HepG2 (cell line): ENCODE measurements around the gene MDFI. TPM values are rescaled to one million over a fixed set of nuclear protein-coding genes. Genes with fewer than 3 reads are reported as not detected.

Source experiments
- ATAC-seq: fragments of 200-7000 bp; cut with Tn5 transposase; 3 replicates; pipeline ENCODE4 v1.9.1; 2020; ENCODE audit warnings: mild to moderate bottlenecking, moderate library complexity
- BruUV-seq: library from RNA; stranded (reverse); fragments of 400-500 nt; replicated peaks from 2 replicates; lab custom pipeline; 2021; lab: Mats Ljungman, UMichigan
- CTCF ChIA-PET: fragments of 300-600 bp; formaldehyde crosslinking; extraction: SDS; loops from one replicate; lab custom pipeline; 2021; ENCODE audit warnings: low total read pairs, inconsistent platforms, low intra/inter-chr PET ratio; lab: Yijun Ruan, JAX
- POLR2A ChIA-PET: fragments of 350-600 bp; sonication (Branson Sonifier 250); formaldehyde crosslinking; loops from one replicate; lab custom pipeline; 2020; ENCODE audit warnings: antibody characterized with exemption, inconsistent platforms; lab: Yijun Ruan, JAX
- DNase-seq: peaks from one replicate; pipeline ENCODE4 v3.0.0-alpha.2; 2015; ENCODE audit warnings: low spot score
- FAIRE-seq: peaks from 3 replicates; lab custom pipeline; 2011; peaks lifted over from hg19 to GRCh38; lab: Jason Lieb, UNC
- H2AFZ ChIP-seq: one replicate; pipeline ENCODE4 v1.6.1; 2011; ENCODE audit warnings: low read length, inconsistent platforms
- H3K27ac ChIP-seq: fragments of 300-600 bp; 3 replicates; pipeline ENCODE4 v1.8.0; 2011; ENCODE audit warnings: mixed run types, mild to moderate bottlenecking, mixed read lengths, low read length, inconsistent platforms; ENCODE audit not compliant: insufficient read depth; ENCODE audit errors: extremely low read length
- H3K27me3 ChIP-seq, 2 experiments: fragments of 200-600 bp in 1 of 2; 2 replicates in 1 of 2; 3 replicates in 1 of 2; pipeline versions ENCODE4 v1.6.0 to v1.8.0; 2011; ENCODE audit warnings: low read length in 2 of 2, mild to moderate bottlenecking in 2 of 2, moderate library complexity in 2 of 2, inconsistent platforms in 1 of 2; ENCODE audit not compliant: insufficient read depth in 2 of 2, control insufficient read depth in 1 of 2
- H3K36me3 ChIP-seq, 2 experiments: fragments of 200-600 bp in 1 of 2; replicated peaks in 1 of 2; 2 replicates in 1 of 2; 3 replicates in 1 of 2; pipeline versions ENCODE4 v1.5.1 to v1.8.0; 2011; ENCODE audit warnings: low read length in 2 of 2, inconsistent platforms in 1 of 2; ENCODE audit not compliant: insufficient read depth in 2 of 2, control insufficient read depth in 1 of 2
- H3K4me1 ChIP-seq: 2 replicates; pipeline ENCODE4 v1.5.1; 2012; ENCODE audit warnings: low read length, inconsistent platforms; ENCODE audit not compliant: insufficient read depth
- H3K4me2 ChIP-seq: 2 replicates; pipeline ENCODE4 v1.6.0; 2011; ENCODE audit warnings: low read depth, low read length, inconsistent platforms
- H3K4me3 ChIP-seq, 3 experiments: fragments of 200-600 bp in 1 of 3; sonication (generic), shearing (Covaris generic) in 1 of 3; replicated peaks in 1 of 3; 2 replicates each; pipeline ENCODE4 v1.5.1; 2011 to 2016; ENCODE audit warnings: low read length in 3 of 3, inconsistent platforms in 2 of 3, low read depth in 2 of 3, mild to moderate bottlenecking in 2 of 3, control low read depth in 1 of 3, mixed read lengths in 1 of 3; ENCODE audit not compliant: insufficient read depth in 1 of 3
- H3K79me2 ChIP-seq: one replicate; pipeline ENCODE4 v1.6.1; 2011; ENCODE audit warnings: low read length, inconsistent platforms; ENCODE audit not compliant: insufficient read depth
- H3K9ac ChIP-seq: 2 replicates; pipeline ENCODE4 v1.6.0; 2011; ENCODE audit warnings: mild to moderate bottlenecking, low read depth, low read length, inconsistent platforms; ENCODE audit not compliant: insufficient read depth
- H3K9me3 ChIP-seq: 2 replicates; pipeline ENCODE4 v1.5.1; 2012; ENCODE audit warnings: mild to moderate bottlenecking, low read length
- H4K20me1 ChIP-seq: 2 replicates; pipeline ENCODE4 v1.6.0; 2011; ENCODE audit warnings: inconsistent platforms, mild to moderate bottlenecking, low read length, moderate library complexity; ENCODE audit not compliant: insufficient read depth
- CSRNP2 ChIP-seq: sonication (generic); formaldehyde crosslinking; conservative IDR thresholded peaks from 2 replicates; pipeline ENCODE4 v1.8.0; 2022; ENCODE audit warnings: low read depth, missing genetic modification reagents
- GZF1 ChIP-seq: sonication (generic); formaldehyde crosslinking; IDR thresholded peaks from 2 replicates; pipeline ENCODE4 v1.5.1; 2020; ENCODE audit warnings: mild to moderate bottlenecking, missing genetic modification reagents
- HOXA3 ChIP-seq: sonication (generic); formaldehyde crosslinking; IDR thresholded peaks from 2 replicates; pipeline ENCODE4 v1.5.0; 2020; ENCODE audit warnings: missing genetic modification reagents
- PAXIP1 ChIP-seq: sonication (generic); formaldehyde crosslinking; conservative IDR thresholded peaks from 2 replicates; pipeline ENCODE4 v1.4.0; 2020; ENCODE audit warnings: mild to moderate bottlenecking, missing genetic modification reagents, moderate library complexity
- RFX5 ChIP-seq: IDR thresholded peaks from 2 replicates; pipeline ENCODE4 v1.6.1; 2011; ENCODE audit warnings: low read depth, low read length, improper control_type of control experiment
- SAFB2 ChIP-seq: sonication (generic); formaldehyde crosslinking; IDR thresholded peaks from 2 replicates; pipeline ENCODE4 v1.5.1; 2020; ENCODE audit warnings: missing genetic modification reagents, low read depth, mild to moderate bottlenecking, borderline replicate concordance
- TBX2 ChIP-seq: sonication (generic); formaldehyde crosslinking; IDR thresholded peaks from 2 replicates; pipeline ENCODE4 v1.5.0; 2020; ENCODE audit warnings: missing genetic modification reagents, mild to moderate bottlenecking, borderline replicate concordance
- TSC22D2 ChIP-seq: sonication (generic); formaldehyde crosslinking; IDR thresholded peaks from 2 replicates; pipeline ENCODE4 v1.5.1; 2020; ENCODE audit warnings: missing genetic modification reagents, mild to moderate bottlenecking, borderline replicate concordance
- ZBTB38 ChIP-seq: sonication (generic); formaldehyde crosslinking; IDR thresholded peaks from 2 replicates; pipeline ENCODE4 v1.5.1; 2020; ENCODE audit warnings: mild to moderate bottlenecking, missing genetic modification reagents
- ZFX ChIP-seq: sonication (generic); formaldehyde crosslinking; IDR thresholded peaks from 2 replicates; pipeline ENCODE4 v1.4.0; 2020; ENCODE audit warnings: mild to moderate bottlenecking, low read depth, missing genetic modification reagents, moderate library complexity
- ZNF281 ChIP-seq: sonication (generic); formaldehyde crosslinking; IDR thresholded peaks from 2 replicates; pipeline ENCODE4 v1.4.0; 2020; ENCODE audit warnings: missing genetic modification reagents, borderline replicate concordance
- ZNF484 ChIP-seq: sonication (generic); formaldehyde crosslinking; IDR thresholded peaks from 2 replicates; pipeline ENCODE4 v1.5.1; 2020; ENCODE audit warnings: mild to moderate bottlenecking, low read depth, missing genetic modification reagents, borderline replicate concordance
- ZNF772 ChIP-seq: sonication (generic); formaldehyde crosslinking; IDR thresholded peaks from 2 replicates; pipeline ENCODE4 v1.5.0; 2020; ENCODE audit warnings: mild to moderate bottlenecking, missing genetic modification reagents
- ZNF775 ChIP-seq: sonication (generic); formaldehyde crosslinking; IDR thresholded peaks from 2 replicates; pipeline ENCODE4 v1.4.0; 2020; ENCODE audit warnings: missing genetic modification reagents, mild to moderate bottlenecking, moderate library complexity, borderline replicate concordance
- ZNF883 ChIP-seq: sonication (generic); formaldehyde crosslinking; IDR thresholded peaks from 2 replicates; pipeline ENCODE4 v1.5.1; 2020; ENCODE audit warnings: mild to moderate bottlenecking, missing genetic modification reagents; ENCODE audit errors: not compliant biosample characterization
- WGBS: methylation state at CpG from one replicate; pipeline ENCODE4 v1.1.6; 2017; ENCODE audit warnings: low lambda C conversion rate; 5-methylcytosine and 5-hydroxymethylcytosine counted together
- in situ Hi-C: cut with HindIII; loops from 2 replicates; pipeline ENCODE4 v1.10.0; 2017; ENCODE audit warnings: low pct_unique_long_range_greater_than_20kb; ENCODE audit not compliant: extremely low pct_ligation_motif_present
- intact Hi-C: fragments of 100-400 bp; cut with micrococcal nuclease; formaldehyde crosslinking; loops from one replicate; pipeline ENCODE4 v1.10.0; 2022; ENCODE audit not compliant: unreplicated experiment
- polyA plus RNA-seq, 8 experiments: library from polyadenylated mRNA; depleted of rRNA in 3 of 8; stranded (reverse) in 7 of 8; unstranded in 1 of 8; fragments of >200 nt; fragmentation: Illumina TruSeq in 4 of 8; extraction: Trizol in 4 of 8; gene quantifications; 2 replicates each; pipeline versions ENCODE4 v1.2.1 to v1.2.3, GENCODE V29; 2011 to 2016; ENCODE audit warnings: low read depth in 4 of 8, missing spikeins in 1 of 8, mixed read lengths in 1 of 8; ENCODE audit not compliant: insufficient read depth in 1 of 8
- total RNA-seq, 5 experiments: library from RNA; depleted of rRNA; stranded (reverse); fragments of >200 nt; fragmentation: Illumina TruSeq; extraction: Trizol; gene quantifications; 2 replicates each; pipeline ENCODE4 v1.2.3, GENCODE V29; 2016; ENCODE audit warnings: low read depth in 1 of 5

The MDFI gene
- total and polyA plus RNA-seq, 2 of the 13 experiments (the other 11 are each of a cell fraction or from before 2014, with no cell fraction given): 0.28 TPM; not detected in 1

- POLR2A ChIA-PET: interaction anchor here (1.1 kb wide), 1 partner anchor 12 kb away, joined by 3 read pairs; no protein-coding TSS in a partner anchor
- Histone ChIP-seq H3K4me3 (no peak overlapping the region), H3K4me1 (peaks cover 19% of the 10 kb centered on the region), H3K27me3 (no peaks in the 10 kb centered on the region), H3K79me2 (no peaks in the 10 kb centered on the region), H3K36me3 (peaks cover 49 to 89% of the 10 kb centered on the region in 2 experiments), H3K9me3 (no peaks in the 10 kb centered on the region), H3K27ac (peak overlapping the region; percentile 1), H4K20me1 (peaks cover 9% of the 10 kb centered on the region; the same call in 1 of the 2 replicates), H3K9ac (no peak overlapping the region), H2AFZ (no peak overlapping the region), H3K4me2 (no peak overlapping the region)
- 91% methylated on average over 5 of the region's 6 CpGs for WGBS
- CTCF ChIA-PET: interaction anchor here (1.4 to 4.5 kb wide), 5 partner anchors 10 to 223 kb away, joined by 4 to 66 read pairs (median 43); no protein-coding TSS in a partner anchor
- ATAC-seq (peak; percentile 8; the same call in 2 of the 3 replicates), FAIRE-seq (peak; percentile 15), DNase-seq (no peak)
- in situ Hi-C loops: loop anchor here (5.0 kb wide), 4 partner anchors 44 to 219 kb away; partner anchors contain the start of gene FOXP4
- no TSS peak for BruUV-seq
- intact Hi-C loops: no loop called here
- peak; percentile 25; the same call in 1 of the 2 replicates for TF ChIP-seq HOXA3 (CRISPR knock-in tag)
- TF ChIP-seq ZFX: peak; percentile 29; the same call in 1 of the 2 replicates
- no peak for TF ChIP-seq ZNF775 (CRISPR knock-in tag)
- 0 out of 2 replicates have a peak, but pooled peaks have one; percentile 42 for TF ChIP-seq SAFB2 (CRISPR knock-in tag)
- TF ChIP-seq TBX2 (CRISPR knock-in tag): no peak
- TF ChIP-seq CSRNP2 (CRISPR knock-in tag): no peak
- peak; percentile 59; the same call in 1 of the 2 replicates for TF ChIP-seq ZNF772 (CRISPR knock-in tag)
- peak; percentile 9 for TF ChIP-seq ZNF883 (CRISPR knock-in tag)
- no peak for TF ChIP-seq PAXIP1
- no peak for TF ChIP-seq RFX5
- no peak for TF ChIP-seq ZBTB38 (CRISPR knock-in tag)
- no peak for TF ChIP-seq TSC22D2 (CRISPR knock-in tag)
- TF ChIP-seq GZF1: 0 out of 2 replicates have a peak, but pooled peaks have one; percentile 7
- TF ChIP-seq ZNF281 (CRISPR knock-in tag): no peak
- no peak for TF ChIP-seq ZNF484 (CRISPR knock-in tag)
Observed at GRCh38 chr6:41591122-41591521, 47.1 kb upstream of the MDFI start.
